ENCODE data around the gene LEAP2. TPM values are rescaled to one million over a fixed set of nuclear protein-coding genes. Genes with fewer than 3 reads are reported as not detected.

Gene LEAP2
- total and polyA plus RNA-seq, 4 donors = 0.79 to 3.5 (median 2.5) TPM

Small RNA genes within 50 kb of the gene (small RNA-seq; reads per million reads assigned to genes)
- gene RNA5SP192 (ENCODE audit: low replicate concordance) = not detected

Other genes with a start within 250 kb of the LEAP2 start
- not detected for gene IL13, start 215.5 kb upstream of the LEAP2 start, total RNA-seq
- gene IL13, start 215.5 kb upstream of the LEAP2 start, polyA plus RNA-seq (ENCODE audit: insufficient read length in 2 of 2) = under 1 TPM in 1 of 2 donors, not detected in 1; 0.18 TPM
- gene IL4, start 199.7 kb upstream of the LEAP2 start, total RNA-seq = not detected
- under 1 TPM in 1 of 2 donors, not detected in 1; 0.43 TPM for gene IL4, start 199.7 kb upstream of the LEAP2 start, polyA plus RNA-seq (ENCODE audit: insufficient read length in 2 of 2)
- gene KIF3A, start 136.1 kb upstream of the LEAP2 start, total RNA-seq = 10 to 100 TPM; 42.3 to 97.6 TPM
- 10 to 100 TPM; 84.6 to 88.6 TPM for gene KIF3A, start 136.1 kb upstream of the LEAP2 start, polyA plus RNA-seq (ENCODE audit: insufficient read length in 2 of 2)
- 1 to 10 TPM in 1 of 2 donors, under 1 TPM in 1; 0.69 to 1.3 TPM for gene CCNI2, start 126.2 kb upstream of the LEAP2 start, total RNA-seq
- gene CCNI2, start 126.2 kb upstream of the LEAP2 start, polyA plus RNA-seq (ENCODE audit: insufficient read length in 2 of 2) = 10 to 100 TPM; 18.5 to 24.0 TPM
- gene SEPTIN8, start 96.4 kb upstream of the LEAP2 start, total RNA-seq = 10 to 100 TPM; 67.9 to 83.2 TPM
- gene SEPTIN8, start 96.4 kb upstream of the LEAP2 start, polyA plus RNA-seq (ENCODE audit: insufficient read length in 2 of 2) = 100 to 1,000 TPM; 131 to 149 TPM
- 1 to 10 TPM; 1.2 to 4.1 TPM for gene SOWAHA, start 60.4 kb upstream of the LEAP2 start, total RNA-seq
- gene SOWAHA, start 60.4 kb upstream of the LEAP2 start, polyA plus RNA-seq (ENCODE audit: insufficient read length in 2 of 2) = 1 to 10 TPM; 4.8 to 5.8 TPM
- 1 to 10 TPM; 4.5 to 6.3 TPM for gene SHROOM1, start 43.0 kb upstream of the LEAP2 start, total RNA-seq
- gene SHROOM1, start 43.0 kb upstream of the LEAP2 start, polyA plus RNA-seq (ENCODE audit: insufficient read length in 2 of 2) = 10 to 100 TPM; 11.6 to 17.6 TPM
- gene GDF9, start 7.2 kb upstream of the LEAP2 start, total RNA-seq = under 1 TPM; 0.69 to 0.83 TPM
- 1 to 10 TPM; 1.2 to 2.0 TPM for gene GDF9, start 7.2 kb upstream of the LEAP2 start, polyA plus RNA-seq (ENCODE audit: insufficient read length in 2 of 2)
- 100 to 1,000 TPM; 104 to 407 TPM for gene UQCRQ, start 7.0 kb upstream of the LEAP2 start, total RNA-seq
- 100 to 1,000 TPM; 248 to 271 TPM for gene UQCRQ, start 7.0 kb upstream of the LEAP2 start, polyA plus RNA-seq (ENCODE audit: insufficient read length in 2 of 2)
- gene AFF4, start 90.0 kb downstream of the LEAP2 start, total RNA-seq = 10 to 100 TPM; 59.8 to 74.7 TPM
- 10 to 100 TPM; 37.0 to 54.6 TPM for gene AFF4, start 90.0 kb downstream of the LEAP2 start, polyA plus RNA-seq (ENCODE audit: insufficient read length in 2 of 2)
- gene ZCCHC10, start 152.9 kb downstream of the LEAP2 start, total RNA-seq = 10 to 100 TPM; 16.9 to 18.4 TPM
- gene ZCCHC10, start 152.9 kb downstream of the LEAP2 start, polyA plus RNA-seq (ENCODE audit: insufficient read length in 2 of 2) = 10 to 100 TPM; 22.7 to 25.4 TPM
- gene HSPA4, start 178.3 kb downstream of the LEAP2 start, total RNA-seq = 100 to 1,000 TPM in 1 of 2 donors, 10 to 100 TPM in 1; 80.5 to 114 TPM
- 10 to 100 TPM; 75.8 to 94.9 TPM for gene HSPA4, start 178.3 kb downstream of the LEAP2 start, polyA plus RNA-seq (ENCODE audit: insufficient read length in 2 of 2)